NCI-H187 treated with DMSO at 0.1 percent for 48 hours (cell line): ENCODE data around the gene POLN.

ENCODE experiments used
- DNase-seq: peaks from one replicate; lab custom pipeline; 2025; lab: John Stamatoyannopoulos, UW

POLN gene

DNA sequence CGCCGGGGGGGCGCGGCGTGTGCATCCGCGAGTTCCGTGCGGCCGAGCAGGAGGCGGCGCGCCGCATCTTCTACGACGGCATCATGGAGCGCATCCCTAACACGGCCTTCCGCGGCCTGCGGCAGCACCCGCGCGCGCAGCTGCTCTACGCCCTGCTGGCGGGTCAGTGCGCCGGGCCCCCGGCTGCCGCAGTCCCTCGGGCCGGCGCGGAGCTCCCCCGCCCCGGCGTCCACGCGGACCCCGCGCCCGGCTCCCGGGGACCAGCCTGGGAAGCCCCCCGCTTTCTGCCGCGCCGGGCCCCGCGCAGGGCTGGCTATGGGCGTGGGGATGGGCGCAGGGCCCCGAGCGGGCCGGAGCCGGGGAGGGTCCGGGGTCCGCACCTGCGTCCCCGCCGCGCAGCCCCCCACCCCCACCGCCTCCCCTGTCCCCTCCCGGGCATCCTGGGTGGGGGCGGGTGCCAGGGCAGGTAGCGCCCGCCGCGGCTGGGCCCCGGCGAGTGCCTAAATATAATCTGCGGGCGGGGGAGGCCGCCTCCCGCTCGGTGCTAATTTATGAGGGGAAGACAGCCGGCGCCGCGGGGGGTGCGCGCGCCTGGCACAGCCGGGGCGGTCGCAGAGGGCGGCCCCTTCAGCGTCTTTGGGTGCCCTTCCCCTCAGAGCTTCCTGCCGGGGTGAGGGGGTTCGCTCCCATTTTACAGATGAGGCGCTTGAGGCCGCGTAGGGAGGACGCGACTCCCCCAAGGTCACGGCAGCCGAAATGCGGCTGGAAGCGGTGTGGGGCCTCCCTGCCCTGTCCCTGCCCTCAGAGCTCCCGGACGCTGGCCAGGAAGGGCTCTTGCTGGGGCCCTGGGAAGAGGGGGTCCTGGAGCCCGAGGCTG lies 182.0 kb downstream of the POLN start:
- no peak for DNase-seq

DNA sequence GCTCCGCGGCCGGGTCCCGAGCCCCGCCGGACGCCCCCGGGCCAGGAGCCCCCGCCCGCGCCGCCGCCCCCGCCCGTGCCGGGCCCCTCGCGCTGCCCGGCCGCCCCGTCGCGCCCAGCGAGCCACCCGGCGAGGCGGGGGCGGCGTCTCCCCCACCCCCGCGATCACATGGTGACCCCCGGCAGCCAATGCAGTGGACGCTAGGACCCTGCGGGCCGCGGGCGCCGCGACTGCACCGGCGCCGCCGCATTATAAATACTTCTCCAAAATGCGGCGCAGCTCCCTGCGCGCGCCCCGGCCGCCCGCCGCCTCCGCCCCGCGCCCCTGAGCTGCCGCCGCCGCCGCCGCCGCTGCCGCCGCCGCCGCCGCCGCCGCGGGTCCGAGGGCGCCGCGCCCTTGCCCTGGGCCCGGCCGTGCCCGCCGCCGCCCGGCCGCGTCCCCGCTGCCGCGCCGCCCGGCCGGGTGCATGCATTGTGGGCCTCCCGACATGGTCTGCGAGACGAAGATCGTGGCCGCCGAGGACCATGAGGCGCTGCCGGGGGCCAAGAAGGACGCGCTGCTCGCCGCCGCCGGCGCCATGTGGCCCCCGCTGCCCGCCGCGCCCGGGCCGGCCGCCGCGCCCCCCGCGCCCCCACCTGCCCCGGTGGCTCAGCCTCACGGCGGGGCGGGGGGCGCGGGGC lies 182.7 kb downstream of the POLN start, which contains the start of gene NAT8L:
Gene NAT8L (plus strand): TSS at position 282 of the 680 bp plus-strand sequence. CDS start 185 bp downstream, at position 467.
- peak; percentile 12 for DNase-seq

DNA sequence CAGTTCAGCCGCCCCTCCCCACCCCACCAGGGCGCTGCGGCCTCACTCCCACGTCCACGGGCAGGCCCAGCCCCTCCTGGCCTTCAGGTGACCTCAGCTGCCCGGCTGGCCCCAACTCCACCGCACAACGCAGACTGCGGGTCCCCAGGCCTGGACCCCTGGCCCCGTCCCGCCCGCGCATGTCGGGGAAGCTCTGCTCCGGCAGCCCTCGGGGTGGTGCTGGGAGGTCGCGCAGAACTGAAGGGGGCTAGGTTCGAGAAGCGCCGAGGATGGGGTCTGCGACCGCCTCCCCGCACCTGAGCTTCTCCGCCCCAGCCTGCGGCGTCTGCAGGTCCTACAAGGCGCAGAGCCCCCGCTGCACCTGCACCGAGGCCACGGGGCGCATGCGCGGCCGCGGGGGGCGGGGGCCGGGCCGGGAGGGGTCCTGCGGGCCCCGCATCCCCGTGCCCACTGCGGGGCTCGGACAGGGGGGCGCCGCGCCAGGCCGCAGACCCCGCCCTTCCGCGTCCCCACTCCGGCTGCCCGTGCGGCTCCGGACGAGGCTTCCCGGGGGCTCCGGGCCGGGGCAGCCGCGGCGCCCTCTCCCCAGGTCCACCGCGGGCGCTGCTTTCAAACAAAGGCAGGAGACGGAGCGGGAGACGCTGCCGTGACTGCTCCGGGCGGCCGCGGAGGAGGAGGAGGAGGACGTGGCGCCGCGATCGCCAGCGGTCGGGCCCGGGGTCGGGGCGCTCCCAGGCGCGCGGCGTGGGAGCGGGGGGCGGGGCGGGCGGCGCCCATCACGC lies 183.5 kb downstream of the POLN start:
- no peak for DNase-seq

DNA sequence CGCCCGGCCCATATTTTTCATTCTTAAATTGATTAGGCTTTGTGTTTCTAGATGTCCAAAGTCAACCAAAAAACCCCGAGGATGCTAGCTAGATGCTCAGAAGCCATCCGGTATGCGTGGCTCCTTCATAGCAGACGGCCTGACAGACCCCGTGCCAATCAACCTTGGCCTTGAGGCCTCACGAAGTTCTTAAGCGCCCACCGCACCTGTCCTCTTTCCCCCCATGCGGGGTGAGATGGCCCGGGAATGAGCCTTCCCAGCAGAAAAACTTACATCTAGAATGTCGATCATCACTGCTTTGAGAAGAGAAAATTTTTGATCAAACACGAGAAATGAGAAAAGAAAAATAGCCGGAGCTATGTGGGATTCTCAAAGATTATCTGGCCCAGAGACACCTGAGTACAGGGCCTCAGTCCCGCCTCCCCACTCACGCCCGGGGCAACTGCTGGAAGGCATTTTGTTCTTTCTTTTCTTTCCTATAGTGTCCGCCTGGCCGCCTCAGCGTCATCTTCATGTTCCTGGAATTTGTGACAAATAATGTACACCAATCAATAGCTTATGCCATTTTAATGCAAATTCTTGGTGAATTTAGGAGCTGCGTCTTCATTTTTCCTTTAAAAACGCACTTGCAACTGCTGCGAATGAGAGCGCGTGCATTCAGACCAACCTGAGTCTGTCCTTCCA lies 184.4 kb downstream of the POLN start:
- DNase-seq = no peak

DNA sequence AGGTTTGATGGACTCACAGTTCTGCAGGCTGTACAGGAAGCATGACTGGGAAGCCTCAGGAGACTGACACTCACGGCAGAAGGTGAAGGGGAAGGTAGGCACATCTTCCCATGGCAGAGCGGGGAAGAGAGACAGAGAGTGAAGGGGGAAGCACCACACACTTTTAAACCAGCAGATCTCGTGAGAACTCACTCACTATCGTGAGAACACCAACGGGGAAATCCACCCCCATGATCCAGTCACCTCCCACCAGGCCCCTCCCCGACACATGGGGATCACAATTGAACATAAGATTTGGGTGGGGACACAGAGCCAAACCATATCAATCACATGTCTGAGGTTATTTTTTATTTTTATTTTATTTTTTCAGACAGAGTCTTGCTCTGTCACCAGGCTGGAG lies 187.7 kb downstream of the POLN start:
- no peak for DNase-seq

DNA sequence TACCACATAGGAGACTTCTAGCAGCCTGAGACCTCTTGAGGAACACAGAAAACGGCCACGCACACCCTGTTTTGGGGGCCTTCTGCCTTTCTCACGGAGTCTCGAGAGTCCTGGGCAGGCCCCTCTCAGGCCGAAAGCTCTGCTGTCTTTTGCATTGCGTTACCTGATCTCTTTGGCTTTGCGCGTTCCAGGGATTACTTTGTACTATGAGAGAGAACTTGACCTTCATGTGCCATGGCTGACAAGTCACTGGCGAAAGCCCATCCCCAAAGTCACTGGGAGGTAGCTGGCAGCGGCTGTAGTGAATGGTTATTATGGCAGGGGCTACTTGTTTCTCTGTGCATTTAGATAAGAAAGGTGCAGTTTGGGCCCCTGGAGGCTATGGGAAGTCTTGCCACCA lies 190.8 kb downstream of the POLN start:
- DNase-seq = no peak

DNA sequence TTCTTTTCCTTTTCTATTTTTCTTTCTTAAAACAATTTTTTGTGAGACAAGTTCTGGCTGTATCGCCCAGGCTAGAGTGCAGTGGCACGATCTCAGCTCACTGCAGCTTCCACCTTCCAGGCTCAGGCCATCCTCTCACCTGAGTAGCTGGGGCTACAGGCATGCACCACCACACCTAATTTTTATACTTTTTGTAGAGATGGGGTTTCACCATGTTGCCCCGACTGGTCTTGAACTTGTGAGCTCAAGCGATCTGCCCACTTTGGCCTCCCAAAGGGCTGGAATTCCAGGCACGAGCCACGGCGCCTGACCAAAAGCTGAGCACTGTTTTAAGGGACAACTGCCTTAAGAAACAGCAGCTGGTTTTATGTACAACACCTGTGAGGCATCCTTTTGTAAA lies 192.1 kb downstream of the POLN start:
- DNase-seq = no peak

DNA sequence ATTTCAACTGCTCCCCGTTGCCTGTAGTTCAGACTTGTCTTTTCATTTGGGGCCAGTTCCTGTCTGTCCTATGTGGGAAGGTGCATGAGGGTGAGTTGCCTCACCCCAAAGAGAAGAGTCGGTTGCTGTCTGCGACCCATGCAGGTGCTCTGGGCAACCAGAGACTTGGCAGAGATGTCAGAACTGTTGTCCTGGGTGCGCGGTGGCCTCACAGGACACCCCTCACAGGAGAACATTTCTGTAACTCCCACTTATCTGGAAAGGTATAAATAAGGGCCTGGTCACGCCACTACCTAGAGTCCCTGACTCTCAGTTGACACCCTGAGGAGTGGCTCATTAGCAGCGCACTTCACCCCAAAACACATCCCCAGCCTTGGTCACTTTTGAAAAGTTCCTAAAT lies 192.5 kb downstream of the POLN start:
- no peak for DNase-seq

DNA sequence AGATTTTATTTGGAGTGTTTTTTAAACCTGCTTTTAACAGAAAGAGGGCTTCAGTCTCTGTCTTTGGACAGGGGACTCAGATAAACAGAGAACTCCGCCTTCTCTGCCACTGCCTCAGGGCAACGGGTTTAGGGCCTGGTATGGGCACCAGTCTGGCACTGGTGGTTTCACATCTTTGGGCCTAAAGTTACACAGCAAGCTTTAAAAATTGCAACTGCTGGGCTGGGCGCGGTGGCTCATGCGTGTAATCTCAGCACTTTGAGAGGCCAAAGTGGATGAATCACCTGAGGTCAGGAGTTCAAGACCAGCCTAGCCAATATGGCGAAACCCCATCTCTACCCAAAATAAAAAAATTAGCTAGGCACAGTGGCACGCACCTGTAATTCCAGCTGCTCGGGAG lies 193.1 kb downstream of the POLN start:
- DNase-seq = no peak

DNA sequence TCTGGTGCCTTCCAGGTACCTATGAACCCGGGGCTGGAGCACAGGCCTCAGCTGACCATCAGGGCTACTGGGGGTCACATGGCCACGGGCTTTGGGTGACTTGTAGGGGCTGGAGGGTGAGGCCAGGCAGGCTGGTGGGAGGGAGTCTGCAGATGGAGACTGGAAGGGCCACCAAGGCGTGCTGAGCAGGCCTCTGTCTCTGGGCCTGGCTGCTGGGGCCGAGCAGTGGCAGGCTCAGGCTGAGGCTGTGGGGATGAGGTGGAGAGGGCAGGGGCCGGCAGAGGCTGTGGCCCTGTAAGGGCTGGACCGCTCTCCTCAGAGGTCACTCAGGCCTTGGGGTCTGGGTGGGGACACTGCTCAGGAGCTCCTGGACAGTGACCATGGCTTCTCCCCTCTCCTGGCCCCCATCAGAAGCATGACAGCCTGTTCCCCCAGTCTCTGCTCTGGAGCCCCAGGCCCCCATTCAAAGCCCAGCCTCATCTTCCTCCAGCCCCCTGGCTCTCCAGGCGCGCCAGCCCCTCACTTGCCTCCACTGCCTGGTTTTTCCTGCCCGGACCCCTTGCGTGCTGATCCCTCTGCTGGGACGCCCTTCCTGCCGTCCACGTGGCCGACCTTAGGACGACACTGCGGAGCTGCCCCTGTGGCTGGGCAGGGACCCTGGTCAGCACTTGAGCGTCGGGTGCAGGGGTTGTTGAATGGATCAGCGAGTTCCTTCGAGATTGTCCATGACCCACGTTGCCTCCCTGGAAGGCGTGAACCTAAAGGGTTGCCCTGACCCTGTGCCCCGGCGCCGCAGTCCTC lies 193.9 kb downstream of the POLN start:
- DNase-seq = no peak

DNA sequence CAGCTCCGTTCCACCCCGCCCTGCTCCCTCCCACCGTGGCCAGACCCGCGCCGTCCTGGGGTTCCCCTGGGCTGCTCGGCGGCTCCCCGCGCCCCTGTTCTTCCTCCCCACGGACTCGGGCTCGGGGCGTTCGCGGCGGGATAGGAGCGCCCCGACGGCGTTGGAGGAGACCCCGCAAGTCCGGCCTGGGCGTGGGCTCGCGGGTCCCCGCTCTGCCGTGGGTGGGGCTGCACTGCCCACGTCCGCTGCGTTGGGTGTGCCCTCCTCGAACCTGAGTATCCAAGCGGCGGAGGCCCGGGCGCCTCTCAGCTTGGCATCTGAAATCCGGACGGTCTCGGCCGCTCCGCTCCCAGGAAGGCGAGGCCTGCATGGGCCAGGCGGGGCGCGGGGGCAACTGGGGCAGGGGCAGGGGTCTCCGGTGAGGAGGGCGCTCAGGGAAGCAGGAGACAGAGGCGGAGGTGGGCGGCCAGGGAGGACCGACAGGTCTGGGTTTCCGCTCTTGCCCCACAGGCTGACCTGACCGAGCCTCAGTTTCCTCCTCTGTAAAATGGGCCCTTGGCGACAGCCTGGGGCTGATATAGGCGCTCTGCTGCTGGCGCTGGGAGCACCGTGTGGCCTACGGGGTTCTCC lies 194.8 kb downstream of the POLN start:
- no peak for DNase-seq

DNA sequence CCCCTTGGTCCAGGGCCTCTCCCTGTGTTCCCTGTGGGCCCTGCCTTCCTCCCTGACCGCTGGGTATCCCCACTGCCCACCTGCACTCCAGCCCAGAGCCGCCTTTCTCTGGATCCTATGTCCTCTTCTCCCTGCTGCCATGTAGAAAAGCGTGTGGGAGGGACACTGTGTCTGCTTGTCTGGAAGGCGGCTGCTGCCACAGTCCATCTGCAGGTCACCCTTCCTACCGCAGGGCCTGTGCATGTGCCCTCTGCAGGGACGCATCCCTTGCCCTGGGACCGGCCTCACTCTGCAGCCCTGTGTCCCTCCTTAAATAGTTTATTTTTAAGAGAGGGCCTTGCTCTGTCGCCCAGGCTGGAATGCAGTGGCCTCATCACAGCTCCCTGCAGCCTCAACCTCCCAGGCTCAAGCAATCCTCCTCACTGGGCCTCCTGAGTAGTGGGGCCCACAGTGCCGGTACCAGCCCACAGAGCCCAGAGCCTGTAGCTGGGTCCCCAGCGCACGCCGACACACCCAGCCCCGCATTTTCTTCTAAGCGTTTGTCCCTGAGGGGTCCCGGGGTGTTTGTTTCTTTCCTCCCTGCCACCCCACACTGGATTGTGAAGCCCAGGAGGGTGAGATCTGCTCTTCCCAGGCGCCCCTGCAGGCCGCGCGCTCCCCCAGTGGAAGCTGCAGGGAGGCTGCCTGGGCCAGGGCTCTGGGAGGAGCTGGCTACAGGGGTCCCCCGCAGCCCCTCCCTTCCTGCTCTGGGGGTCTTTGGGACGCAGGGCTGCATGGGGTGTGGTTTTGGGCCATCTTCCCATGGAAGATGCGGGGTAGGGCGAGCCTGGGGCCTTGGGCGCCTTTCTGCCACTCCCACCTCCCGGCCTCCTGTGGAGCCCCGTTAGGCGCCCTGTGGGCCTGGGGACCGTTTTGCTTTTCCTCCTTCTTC lies 195.6 kb downstream of the POLN start:
- no peak for DNase-seq

DNA sequence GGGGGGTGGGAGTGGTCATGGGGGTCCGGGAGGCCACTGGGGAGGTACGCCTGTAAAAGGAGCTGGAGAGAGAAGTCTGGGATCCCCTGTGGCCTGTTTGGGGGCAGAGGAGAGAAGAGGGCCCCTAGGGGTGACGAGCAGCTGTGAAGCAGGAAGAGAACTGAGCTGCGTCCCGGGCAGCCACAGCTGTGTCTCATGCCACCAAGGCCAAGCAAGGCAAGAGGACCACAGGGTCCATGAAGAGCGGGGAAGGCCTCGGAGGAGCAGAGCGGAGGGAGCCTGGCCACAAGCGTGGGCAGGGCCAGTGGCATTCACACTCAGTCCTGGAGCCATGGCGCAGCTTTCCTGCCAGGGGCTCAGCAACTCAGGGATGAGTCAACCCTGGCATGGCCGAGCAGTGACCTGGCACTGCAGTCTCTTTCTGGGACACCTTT lies 196.4 kb downstream of the POLN start:
- DNase-seq = no peak

DNA sequence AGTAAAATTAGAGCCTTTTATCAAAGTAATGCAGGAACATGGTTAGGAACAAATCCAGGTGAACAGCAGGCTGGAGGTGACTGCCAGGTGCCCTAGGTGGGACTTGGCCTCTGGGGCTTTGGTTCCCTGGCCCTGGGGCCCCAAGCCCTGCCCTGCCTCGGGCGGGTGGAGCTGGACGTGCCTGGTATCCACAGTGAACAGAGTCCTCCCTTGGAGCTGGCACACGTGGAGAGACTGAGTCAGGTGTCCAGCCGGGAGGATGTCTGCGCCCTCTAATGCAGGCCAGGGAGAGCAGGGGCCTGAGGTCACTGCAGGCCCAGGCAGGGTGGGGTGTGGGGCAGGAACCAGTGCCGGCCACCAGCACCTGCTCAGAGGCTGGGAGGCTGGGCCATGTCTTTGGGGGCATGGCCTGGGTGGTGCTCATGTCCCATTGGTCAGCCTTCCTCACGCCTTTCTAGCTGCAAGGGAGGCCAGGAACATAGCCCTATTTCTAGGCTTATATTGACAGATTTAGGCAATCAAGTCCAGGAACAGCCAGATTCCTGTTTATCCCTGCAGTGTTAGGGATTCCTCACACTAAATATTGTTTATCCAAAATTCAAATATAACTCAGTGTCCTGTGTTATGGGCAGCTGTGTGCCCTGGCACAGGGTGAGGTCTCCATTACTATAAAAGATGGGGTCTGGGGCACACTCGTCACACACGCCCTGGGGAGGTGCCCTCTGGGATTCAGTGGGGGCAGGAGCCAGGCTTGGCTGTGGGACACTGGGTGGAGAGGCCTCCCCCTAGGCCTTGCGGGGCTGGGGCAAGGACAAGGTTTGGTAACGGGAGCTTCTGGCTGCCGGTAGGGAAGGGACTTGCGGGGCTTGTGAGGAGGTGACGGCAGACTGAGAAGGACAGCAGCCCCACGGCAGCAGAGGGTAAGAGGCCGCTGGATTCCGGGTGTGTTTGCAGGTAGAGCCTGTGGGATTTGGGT lies 197.1 kb downstream of the POLN start:
- DNase-seq = no peak

DNA sequence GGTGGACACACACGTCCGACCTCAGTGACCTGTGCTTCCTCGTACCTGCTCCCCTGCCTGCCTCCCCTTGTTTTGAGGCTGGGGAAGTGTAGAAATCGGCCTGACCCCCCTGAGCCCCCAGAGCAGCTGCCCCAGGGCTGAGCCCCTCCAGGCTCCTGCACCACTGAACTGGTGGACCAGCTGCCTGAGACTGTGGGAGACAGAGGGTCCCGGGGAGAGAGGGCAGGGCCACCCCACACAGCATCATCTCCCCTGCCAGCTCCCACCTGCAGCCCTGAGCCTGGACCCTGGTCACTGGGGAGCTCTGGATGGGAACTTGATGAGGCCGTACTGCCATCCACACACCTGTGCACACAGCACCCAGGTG lies 197.8 kb downstream of the POLN start:
- no peak for DNase-seq

DNA sequence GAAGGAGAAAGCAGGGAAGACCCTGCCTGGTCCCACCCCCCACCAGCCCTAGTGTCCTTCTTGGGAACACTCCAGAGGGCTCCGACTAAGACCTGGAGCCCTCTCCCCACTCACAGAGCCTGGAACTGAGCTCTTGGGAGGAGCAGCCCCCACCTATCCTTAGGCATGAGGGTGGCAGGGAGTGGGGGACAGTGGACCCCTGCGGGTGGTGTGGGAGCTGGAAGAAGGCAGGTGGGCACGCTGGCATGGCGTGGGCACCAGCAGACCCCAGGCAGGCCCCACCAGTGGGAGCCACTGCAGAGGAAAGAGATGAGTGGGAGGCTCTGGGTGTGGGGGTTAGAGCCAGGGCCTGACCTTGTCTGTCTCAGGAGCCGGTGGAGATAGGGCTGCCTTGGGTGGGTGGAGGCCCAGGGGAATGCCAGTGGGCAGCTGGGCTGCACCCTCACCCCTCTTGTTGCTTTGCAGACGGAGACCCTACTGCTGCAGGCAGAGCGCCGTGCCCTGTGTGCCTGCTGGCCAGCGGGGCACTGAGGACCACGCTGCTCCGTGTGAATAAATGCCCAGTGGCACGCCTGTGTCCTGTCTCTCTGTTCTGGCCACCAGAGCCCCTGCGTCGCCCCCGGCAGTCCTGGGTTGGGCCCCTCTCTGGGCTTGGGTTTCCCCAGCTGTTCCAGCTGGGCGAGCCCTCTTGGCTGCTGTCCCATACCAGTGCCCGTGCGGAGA lies 198.4 kb downstream of the POLN start:
- DNase-seq = no peak

DNA sequence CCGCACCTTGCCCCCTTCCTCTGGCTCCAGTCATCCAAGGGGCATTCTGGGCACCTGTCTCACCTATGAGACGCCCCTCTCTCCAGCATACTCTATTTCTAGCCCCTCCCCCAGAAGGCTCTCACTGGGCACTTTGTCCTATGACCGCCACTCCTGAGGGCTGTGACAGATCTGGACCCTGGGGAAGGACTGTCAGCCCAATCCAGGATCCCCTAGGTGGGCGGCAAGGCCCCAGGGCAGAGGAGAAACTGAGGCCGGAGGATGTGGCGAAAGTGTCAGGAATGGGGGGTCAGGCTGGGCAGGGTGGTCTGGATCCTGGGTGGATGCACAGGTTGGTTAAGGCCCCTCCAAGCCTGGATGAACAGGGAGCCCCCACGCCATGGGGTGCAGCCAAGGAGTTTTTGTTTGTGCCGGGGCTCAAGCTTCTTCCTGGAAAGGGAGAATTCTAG lies 198.9 kb downstream of the POLN start:
- no peak for DNase-seq
